ENCODE measurements around the gene RAB26.
A peak's percentile ranks its signal among the peaks of the same experiment; 100 is the strongest.

Gene RAB26

DNA sequence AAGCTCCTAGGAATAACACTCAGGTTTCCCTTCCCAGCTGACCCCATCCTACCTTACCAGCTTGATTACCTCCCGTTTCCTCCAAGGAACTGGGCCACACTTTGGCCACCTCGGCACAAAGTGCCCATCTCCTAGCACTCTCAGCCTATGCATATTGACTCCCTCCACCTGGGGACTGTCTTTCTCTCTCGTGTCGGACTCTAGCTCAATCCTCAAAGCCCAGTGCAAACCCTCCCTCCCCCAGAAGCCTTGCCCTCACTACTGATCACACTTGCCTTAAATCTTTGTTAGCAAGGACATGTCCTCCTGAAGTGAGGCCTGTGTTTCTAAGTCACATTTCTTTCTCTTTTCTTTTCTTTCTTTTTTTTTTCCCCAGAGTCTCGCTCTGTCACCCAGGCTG lies 2.6 kb upstream of the RAB26 start:
- DNase-seq: no peak

DNA sequence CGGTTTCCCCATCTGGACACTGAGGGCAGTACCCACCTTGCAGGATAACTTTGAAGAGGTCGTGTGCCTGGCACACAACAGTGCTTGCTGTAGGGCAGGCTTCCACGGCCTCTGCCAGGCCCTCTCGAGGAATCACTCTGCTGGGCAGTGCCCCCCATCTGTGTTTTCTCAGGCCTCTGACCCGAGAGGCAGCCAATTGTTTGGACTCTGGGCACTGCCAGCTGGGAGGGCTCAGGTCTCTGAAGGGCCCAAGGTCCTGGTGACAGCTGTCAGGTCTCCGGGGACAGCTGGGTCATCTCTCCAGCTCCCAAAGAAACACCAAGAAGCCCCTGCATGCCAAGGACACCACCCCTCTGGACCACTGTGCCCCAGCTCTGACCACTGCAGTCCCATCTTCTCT lies 1.0 kb upstream of the RAB26 start:
- no peak for DNase-seq

DNA sequence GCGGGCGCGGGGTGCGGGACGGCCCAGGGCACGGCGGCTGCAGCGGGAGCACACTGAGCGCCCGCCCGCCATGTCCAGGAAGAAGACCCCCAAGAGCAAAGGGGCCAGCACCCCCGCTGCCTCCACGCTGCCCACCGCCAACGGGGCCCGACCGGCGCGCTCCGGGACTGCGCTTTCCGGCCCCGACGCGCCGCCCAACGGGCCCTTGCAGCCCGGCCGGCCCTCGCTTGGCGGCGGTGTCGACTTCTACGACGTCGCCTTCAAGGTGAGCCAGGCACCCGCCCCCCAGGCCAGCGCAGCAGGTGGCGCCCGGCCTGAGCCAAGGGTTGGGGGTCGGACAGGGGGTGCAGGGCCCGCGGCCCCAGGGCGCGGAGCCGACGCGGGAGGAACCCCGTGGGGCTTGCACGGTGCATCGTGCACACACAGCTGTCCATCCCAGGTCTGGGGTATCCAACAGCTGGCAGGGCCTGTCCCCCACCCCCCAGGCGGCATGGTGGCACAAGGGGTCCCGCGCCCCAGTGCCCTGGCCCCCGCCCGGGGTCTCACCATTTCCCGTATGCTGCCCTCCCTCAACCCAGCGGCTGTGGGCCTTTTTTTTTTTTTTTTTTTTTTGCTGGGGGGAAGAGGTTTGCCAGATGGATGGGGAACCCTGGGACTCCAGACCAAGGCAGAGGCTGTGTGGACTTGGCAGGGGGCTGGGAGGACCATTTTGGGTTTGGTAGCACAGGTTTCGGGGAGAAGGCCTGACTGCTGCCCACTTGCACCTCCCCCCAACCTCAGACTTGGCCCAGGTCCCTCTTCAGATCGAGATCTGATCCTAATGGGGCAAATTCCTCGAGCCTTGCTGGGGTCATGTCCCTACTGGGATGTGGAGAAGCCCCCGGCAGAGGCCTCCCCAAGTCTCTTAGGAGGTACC lies 547 bp downstream of the RAB26 start:
- DNase-seq: peak; percentile 73

DNA sequence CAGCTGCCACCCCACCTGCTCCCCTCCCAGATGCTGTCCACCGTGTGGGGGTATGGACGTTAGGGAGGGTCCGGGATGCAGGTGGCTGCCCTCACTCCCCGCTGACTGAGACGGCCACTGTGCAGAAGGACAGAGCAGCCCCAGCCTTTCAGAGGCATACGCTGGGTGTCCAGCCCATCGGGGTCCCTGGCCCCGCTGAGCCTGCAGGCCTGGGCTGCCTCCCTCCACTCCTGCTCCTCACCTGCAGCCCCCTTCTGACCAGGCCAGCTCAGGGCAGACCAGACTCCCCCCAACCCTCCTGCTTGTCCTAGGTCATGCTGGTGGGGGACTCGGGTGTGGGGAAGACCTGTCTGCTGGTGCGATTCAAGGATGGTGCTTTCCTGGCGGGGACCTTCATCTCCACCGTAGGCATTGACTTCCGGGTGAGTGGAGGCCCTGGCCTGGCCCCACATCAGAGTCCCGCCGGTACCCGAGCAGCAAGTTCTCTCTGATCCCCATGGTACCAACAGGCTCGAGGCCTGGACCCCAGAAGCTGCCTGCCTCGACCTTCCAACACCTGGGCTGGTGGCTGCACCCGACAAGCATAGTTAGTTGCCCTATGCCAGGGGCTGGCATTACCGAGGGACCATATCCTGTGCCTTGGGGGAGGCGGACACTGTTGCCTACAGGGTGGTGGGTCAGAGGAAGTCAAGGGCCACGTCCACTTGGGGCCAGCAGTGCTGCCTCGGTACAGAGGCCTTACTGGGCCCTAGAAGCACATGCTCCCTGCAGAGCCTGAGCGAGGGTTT lies 1.4 kb downstream of the RAB26 start:
- DNase-seq: peak; percentile 83

DNA sequence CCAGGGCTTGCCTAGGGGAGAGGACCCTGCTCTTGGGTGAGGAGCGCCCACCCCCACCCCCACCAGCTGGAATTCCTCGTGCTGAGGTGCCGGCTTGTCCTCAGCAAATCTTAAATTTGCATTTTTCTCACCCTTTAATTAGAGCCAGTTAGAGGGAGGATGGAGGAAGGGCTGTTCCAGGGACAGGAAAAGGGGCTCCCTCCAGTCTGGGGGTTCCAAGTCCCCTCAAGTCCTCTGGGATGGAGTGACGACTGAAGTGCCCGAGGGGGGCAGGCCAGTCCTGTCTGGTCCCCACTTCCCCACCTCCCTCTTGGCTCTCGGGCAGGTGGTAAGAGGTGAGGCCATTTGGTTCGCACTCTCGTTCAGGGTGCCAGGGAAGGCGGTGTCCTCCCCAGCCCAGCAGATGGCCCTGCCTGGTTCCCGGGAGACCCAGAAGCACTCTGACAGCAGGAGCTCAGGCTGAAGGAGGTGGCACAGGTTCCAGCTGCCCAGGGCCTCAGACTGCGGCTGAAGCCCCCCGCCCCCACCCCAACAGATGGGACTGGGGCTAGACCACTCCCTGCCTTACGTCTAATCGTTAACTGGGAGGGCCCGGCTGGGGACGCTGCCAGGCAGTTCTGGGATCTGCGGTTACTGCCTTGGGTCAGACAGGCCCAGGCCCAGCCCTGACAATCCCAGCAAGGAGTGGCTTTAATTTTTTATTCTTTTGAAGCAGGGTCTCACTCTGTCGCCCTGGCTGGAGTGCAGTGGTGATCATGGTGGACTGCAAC lies 2.2 kb downstream of the RAB26 start:
- DNase-seq: peak; percentile 84

DNA sequence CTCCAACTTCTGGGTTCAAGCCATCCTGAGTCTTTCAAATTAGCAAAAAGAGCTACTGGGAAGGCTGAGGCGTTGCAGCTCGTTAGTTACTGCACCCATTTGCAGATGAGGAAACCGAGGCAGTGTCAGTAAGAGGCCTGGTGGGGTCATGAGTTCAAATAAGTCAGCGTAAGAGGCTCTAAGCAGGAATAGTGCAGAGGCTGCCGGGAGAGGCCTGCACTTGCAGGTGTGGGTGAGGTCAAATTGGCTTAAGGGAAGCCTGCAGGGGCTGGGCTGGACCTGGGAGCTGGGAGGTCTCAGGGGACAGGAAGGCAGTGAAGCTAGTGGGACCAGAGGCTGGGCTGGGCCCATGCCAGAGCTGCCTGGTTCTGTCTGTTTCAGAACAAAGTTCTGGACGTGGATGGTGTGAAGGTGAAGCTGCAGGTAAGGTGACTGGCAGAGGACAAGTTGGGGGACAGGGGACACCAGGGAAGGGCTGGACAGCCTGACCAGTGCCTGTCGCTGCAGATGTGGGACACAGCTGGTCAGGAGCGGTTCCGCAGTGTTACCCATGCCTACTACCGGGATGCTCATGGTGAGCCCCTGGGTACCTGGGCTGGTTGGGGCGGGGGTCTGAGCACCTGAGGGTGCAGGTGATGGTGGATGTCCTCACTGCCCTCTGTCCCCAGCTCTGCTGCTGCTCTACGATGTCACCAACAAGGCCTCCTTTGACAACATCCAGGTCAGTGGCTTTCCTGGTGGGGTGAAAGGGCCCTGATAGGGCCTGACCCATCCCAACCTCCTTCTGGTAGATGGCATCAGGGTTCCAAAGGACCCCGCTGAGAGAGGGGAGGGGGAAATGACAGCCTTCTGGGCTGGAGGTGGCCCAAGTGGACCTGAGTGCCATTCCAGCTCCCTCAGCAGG lies 3.0 kb downstream of the RAB26 start:
- peak; percentile 83 for DNase-seq

DNA sequence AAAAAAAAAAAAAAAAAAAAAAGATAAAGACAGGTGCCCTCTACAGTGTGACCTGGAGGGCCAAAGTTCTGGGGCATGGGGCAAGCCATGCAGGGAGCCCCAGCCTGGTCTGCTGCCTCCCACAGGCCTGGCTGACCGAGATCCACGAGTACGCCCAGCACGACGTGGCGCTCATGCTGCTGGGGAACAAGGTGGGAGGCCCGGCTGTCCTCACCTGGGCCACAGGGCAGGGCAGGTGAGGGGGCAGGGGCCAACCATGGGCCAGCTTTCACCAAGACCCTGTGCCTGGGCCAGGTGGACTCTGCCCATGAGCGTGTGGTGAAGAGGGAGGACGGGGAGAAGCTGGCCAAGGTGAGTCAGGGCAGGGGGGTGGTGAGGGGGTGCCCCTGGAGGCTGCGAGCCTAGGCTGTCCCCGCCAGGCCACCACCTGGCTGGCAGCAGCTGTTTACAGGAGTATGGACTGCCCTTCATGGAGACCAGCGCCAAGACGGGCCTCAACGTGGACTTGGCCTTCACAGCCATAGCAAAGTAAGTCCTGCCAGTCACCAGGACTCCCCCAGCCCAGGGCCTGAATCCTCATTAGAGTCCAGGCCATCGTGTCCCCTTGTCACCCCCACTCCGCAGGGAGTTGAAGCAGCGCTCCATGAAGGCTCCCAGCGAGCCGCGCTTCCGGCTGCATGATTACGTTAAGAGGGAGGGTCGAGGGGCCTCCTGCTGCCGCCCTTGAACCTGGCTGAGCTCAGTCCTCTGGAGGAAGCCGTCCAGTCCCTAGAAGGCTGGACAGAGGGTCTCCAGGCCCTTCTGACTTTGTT lies 4.5 kb downstream of the RAB26 start:
- peak; percentile 83 for DNase-seq

DNA sequence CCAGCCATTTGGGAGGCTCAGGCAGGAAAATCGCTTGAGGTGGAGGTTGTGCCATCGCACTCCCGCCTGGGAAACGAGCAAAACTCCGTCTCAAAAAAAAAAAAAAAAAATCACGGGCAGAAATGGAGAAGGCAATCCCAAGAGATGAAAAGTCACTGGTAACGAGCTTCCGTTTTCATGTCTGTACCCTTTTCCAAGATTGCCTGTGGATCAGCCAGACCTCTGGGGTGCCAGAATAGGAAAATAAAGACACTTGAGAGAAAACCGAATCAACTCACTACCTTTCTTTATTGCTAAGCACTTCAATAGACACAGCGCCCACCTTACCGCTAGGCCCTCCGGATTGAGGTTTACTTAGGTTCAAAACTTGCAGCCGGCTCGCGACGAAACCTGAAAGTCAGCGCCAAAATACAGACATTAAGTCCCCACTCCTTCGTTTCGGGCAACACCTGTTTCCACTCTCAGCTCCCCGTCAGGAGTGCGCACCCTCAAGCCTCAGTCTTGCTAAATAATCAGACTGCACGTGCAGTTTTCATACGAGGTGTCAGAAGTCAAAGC lies 6.2 kb downstream of the RAB26 start:
- DNase-seq: no peak

DNA sequence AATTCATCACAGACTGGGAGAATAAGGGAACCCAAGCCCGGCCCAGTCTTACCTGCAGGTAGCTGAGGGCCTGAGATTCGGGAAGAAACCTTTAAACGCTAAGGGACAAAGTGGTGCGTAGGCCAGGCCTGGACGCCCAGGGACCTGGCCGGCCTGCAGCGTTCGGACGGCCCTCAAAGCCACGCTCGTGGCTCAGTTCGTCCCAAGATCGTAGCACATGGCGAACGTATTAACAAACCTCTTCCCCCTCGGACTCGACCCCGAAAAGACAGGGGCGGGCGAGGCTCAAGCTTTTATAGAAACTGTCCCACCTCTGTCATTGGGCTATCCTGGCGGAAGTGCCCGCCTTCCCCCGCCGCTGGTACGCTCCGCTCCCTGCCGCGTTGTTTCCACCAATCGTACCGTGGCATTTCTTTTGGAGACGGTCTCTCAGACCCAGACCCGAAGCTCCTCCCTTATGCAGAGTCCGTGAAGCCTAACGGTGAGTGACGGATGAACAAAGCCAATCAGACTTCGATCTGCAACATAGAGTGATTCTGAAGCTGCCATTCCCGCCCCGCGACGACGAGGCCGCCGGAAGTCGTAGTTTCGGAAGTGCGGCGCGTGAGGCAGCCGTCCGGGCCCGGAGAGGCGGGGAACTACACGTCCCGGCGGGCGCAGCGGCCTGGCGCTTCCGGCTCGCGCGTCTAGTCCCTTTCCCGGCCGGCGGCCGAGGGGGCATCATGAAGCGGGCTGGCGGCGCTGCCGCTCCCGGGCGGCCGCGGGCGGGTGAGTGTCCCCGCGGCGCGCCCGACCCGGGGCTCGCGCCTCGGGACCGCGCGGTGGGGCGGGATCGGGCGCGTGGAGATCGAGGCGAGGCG lies 6.9 kb downstream of the RAB26 start, which contains the start of gene TRAF7:
TRAF7 (plus strand) TSS at position 692 of the 860 bp plus-strand sequence. CDS start 8,139 bp downstream, outside the sequence.
- DNase-seq: peak; percentile 98

DNA sequence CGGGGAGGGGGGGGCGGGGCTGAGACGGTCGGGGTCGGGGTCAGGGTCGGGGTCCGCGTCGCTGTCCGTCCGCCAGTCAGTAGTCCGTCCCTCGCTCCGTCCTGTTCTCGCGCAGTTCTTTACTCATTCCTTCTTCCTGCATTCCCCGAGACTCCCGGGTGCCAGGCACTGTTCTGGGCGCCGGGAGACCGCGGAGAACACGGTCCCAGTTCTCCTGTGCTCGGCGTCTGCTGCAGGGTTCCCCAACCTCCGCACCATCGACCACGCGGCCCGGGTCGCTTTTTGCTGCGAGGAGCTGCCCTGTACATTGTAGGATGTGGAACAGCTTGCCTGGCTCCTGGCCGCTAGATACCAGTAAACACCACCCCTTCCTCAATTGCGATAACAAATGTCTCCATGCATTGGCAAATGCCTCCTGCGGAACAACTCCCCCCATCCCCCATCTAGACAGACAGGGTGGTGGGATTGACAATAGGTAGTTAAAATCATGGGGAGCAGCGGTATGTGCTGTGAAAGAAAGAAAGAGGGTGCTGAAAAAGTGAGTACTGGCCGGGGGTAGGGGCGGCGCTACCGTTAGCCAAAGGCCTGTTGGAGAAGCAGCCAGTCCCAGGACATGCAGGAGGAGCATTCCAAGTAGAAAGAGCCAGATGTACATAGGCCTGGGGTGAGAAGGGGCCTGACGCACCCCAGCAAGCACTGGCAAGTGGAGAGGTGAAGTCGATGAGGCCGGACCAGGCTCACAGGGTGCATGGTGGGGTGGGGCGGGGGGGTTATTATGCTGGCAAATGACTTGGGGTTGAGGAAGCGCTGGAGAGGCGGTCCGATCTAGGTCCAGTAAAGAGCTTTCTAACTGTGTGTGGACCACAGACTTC lies 7.8 kb downstream of the RAB26 start:
- DNase-seq: peak; percentile 68

DNA sequence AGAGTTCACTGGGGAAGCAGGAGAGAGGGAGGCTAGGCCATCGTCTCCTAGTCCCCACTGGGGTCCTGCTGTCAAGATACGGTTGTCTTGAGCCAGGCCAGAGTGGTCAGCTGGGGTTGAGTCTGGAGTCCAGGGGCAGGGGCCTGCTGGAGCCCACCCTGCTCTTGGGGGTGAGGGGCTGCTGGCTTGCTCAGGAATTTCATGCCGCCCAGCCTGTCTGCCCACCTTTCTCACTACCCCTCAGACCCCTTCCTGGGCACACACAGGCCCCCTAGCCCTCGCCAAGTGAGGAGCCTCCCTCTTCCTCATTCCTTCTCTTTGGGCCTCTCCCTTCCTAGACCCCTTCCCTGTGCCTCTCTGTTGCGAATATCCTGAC lies 8.4 kb downstream of the RAB26 start:
- DNase-seq: no peak

DNA sequence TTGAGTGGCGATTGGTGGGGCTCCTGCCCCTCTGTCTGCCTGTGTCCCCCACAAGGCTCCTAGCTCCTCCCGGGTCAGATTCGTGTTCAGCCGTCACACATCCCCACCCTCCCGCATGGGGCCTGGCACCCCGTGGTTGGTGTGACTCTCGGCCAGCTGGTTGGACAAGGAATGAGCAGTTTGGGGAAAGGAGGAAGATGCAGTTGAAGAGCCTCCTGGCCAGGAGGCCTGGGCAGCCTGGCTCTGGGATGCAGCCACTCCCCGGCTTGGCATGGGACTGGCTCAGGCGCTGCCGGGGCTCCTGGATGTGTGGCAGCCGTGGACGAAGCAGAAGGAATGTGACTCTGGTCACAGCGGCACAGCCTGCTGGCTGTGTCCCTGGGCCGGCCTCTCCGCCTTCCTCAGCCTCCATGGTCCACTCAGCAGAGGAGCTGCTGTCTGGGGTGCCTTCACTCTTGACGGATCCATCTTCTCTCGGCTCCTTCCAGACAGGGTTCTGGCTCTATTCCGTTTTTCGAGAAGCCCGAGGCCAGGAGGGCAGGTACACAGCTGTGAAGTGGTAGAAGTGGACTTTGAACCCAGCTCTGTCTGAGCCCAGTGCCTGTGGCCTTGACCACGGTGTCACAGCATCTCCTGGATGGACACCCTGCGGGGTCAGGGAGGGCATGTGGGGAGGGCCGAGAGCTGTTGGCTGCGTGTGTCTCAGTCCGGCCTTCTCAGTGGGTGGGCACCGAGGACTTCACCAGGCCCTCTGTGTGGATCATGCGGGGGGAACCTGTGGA lies 9.2 kb downstream of the RAB26 start:
- DNase-seq: no peak

DNA sequence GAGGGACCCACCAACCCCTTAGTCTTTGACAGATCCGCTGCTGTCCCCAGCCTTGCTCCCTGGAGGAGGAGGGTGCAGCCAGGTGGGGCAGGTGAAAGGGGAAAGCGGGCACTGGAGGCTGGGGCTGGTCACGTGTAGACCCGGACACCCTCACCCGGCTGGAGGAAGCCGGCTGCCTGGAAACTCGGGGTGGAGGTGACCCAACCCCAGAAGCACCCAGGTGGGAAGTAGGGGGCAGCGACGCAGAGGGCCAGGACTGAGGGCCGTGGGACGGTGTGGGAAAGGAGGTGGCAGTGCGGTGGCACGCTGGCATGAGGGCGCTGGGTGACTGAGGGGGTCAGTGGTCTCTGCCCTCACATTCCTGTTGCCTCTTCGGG lies 9.8 kb downstream of the RAB26 start:
- DNase-seq: no peak

DNA sequence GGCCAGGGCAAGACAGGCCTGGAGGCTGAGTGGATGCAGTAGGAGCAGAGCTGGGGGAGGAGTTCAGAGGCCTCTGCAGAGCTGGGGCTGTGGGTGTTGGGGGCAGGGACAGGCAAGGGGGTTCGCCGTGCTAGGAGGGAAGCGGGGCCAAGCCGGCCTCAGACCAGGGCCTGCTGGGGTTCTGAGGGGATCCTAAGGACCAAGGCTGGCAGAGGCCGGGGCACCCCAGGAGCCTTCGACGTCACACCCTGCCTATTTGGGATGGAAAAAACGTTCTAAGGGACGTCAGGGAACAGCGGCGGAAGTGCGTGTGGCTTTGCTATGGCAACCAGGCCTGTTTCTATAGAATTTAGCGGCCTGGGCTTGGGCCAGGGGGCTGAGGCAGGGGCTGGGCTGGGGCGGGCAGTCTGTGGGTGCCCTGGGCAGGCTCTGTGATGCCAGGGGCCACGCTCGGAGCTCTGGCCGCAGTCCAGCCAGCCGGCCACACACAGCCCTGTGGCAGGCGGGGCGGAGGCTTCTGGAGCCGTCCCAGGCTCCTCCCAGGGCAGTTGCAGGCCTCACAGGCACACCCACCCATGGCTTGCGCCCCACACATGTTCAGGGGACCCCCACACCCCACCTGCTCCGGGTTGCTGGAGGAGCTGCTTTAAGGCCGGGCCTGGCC lies 10.9 kb downstream of the RAB26 start:
- no peak for DNase-seq

DNA sequence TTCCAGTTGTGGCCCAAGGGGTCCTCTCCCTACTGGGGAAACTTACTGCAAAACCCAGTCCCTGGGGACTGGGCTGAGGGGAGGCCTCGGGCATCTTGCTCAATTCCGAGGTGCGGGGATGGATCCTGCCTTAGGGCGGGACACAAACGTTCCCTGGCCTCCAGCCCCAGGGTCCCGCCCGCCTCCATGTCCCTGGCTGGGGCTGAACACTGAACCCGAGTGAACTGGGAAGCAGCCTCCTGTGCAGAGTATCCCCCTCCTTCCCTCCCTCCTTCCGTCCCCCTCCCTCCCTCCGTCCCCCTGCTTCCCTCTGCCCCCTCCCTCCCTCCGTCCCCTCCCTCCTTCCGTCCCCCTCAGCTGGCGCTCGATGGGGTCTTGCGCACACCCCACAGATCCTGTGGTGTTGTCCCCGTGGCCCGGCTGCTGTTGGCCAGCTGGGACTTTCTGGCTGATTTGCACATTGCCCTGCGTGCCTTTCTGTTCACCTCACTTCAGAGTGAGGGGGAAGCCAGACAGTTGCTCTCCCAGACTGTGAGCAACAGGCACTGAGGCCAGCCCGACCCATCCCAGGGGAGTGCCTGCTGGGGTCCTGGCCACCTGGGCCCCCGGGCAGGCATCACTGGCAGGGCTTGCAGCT lies 12.6 kb downstream of the RAB26 start:
- DNase-seq: no peak

DNA sequence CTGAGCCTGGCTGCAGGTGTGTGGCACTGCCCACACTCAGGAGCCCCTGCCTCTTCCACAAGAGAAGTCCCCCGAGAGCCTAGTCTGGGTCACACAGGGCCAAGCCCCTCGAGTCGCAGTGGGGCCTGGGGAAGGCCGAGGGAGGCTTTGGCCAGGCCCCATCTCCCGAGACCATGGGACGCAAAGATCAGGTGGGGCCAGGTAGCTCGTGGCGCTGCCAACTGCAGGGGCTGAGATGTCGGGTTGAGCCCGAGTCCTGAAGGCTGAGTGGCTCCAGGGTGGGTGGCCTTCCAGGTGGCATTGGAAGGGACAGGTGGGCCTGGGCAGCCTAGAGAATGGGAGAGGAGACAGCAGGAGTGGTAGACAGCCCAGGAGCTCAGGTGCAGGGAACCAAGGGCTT lies 13.5 kb downstream of the RAB26 start:
- DNase-seq: no peak

DNA sequence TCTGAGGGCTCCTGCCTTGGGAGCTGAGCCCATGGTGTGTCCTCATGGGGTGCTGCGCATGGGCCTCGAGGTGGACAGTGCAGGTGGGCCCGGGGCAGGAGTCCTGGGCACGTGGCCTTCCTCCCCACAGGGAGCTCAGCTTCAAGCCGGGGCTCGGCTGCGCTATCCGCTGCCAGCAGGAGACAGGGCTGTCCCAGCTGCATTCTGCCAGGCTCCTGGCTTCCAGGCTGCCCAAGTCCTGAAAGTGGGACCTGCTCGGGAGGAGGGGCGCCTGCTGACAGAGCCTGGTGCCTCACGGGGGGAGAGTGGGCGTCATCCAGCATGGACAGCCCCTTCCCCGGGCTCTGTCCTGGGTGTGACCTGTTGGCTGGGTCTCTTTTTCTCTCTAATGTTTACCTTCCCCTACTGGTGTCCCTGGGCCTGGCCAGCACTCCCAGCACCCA lies 14.3 kb downstream of the RAB26 start:
- DNase-seq: no peak
